Measurements from ENCODE around the gene GCK.

DNA sequence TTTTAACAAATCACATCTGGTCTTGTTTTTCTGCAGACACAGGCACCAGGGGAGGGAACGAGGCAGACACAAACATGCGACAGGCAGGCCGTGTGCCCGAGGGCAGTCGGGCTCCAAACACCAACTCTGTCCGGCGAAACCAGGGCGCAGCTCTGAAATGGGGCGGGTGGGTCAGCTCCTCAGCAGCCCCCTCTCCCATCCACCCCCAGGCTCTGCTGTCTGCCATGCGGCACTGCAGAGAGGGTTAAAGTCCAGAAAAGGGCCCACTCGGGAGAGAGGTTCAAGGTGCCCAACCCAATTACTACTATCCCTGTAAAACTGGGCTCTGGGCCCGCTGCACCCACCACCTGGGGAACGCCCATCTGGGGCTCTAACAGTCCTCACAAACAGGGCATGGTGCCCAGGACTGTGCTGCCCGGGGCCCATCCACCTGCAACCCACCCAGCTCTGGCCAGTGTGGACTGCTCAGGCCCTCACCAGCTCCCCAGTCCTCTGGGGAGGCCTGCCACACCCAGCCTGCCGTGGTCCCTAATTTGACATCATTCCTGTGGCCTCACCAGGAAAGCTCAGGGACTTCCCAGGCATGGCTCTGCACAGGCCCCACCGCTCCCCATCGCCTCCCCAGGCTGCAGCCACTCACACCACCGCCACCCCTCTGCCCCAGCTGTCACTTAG is 30.3 kb upstream of the GCK start:
- TF ChIP-seq, protein P1, sequence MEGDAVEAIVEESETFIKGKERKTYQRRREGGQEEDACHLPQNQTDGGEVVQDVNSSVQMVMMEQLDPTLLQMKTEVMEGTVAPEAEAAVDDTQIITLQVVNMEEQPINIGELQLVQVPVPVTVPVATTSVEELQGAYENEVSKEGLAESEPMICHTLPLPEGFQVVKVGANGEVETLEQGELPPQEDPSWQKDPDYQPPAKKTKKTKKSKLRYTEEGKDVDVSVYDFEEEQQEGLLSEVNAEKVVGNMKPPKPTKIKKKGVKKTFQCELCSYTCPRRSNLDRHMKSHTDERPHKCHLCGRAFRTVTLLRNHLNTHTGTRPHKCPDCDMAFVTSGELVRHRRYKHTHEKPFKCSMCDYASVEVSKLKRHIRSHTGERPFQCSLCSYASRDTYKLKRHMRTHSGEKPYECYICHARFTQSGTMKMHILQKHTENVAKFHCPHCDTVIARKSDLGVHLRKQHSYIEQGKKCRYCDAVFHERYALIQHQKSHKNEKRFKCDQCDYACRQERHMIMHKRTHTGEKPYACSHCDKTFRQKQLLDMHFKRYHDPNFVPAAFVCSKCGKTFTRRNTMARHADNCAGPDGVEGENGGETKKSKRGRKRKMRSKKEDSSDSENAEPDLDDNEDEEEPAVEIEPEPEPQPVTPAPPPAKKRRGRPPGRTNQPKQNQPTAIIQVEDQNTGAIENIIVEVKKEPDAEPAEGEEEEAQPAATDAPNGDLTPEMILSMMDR (IDR thresholded peaks at IDR 0.05): no peak
- no peak for TF ChIP-seq EZH2 (IDR thresholded peaks at IDR 0.05; ENCODE audit: borderline replicate concordance, insufficient read depth, low read depth, low read length, poor library complexity, severe bottlenecking)
